AG10803 (cell line): Measurements from ENCODE around the gene REN.
A peak's percentile ranks its signal among the peaks of the same experiment; 100 is the strongest.

Experiments used
- DNase-seq: peaks from one replicate; pipeline ENCODE4 v3.0.0; 2010; ENCODE audit warnings: low read depth
- H3K4me3 ChIP-seq: 2 replicates; pipeline ENCODE4 v1.5.1; 2011; ENCODE audit warnings: mild to moderate bottlenecking, low read length, control low read depth
- CTCF ChIP-seq: conservative IDR thresholded peaks from 2 replicates; pipeline ENCODE4 v1.5.1; 2011; ENCODE audit warnings: mild to moderate bottlenecking, low read length, control low read depth, inconsistent platforms

Gene REN

DNA sequence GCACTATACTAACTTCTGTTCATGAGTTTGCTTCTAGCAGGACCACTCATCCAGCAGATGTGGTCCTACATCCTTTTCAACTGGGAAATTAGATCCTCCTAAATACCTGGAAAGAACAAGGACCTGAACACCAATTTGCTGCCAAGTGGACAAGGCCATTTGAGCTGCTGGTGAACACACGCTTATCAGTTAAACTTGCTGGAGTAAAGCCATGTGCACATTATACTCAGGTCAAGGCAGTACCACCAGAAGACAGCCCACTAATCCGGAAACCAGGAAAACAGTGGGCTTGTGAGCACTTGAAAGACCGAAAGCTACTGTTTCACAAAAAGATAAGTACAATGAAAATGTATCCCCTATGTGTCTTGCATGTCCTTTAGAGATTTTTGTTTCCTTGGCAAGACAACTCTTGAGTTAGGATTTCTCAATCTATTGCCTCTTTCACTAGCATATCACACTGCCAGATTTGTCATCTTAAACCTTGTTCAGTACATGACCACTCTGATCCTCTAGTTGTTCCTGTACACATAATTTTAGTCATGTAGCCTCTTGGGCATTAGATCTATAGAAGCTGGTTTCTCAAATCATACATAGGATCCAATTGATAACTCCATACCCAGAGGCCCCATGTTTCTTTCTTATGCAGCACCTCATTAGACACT, 4.5 kb upstream of the REN start:
- DNase-seq = no peak
- TF ChIP-seq CTCF = no peak
- no peak overlapping the region for H3K4me3 ChIP-seq

- H3K4me3 ChIP-seq = no peak overlapping the region
- DNase-seq = no peak
- TF ChIP-seq CTCF = no peak
These were observed 3.7 kb upstream of the REN start for GRCh38 chr1:204169858-204170257.

DNA sequence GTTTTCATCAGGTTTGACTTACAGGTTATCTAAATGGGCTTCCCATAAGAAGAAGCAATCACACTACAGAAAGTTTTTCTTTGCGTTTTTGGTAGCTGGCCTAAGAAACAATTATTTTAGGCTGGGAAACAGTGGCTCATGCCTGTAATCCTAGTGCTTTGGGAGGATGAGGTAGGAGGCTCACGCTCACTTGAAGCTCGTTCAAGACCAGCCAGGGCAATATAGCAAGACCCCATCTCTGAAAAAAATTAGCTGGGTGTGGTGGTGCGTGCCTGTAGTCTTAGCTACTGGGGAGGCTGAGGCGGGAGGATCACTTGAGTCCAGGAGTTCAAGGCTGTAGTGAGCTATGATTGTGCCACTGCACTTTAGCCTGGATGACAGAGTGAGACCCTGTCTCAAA, 1.6 kb upstream of the REN start:
- no peak for DNase-seq
- H3K4me3 ChIP-seq = no peak overlapping the region
- no peak for TF ChIP-seq CTCF

DNA sequence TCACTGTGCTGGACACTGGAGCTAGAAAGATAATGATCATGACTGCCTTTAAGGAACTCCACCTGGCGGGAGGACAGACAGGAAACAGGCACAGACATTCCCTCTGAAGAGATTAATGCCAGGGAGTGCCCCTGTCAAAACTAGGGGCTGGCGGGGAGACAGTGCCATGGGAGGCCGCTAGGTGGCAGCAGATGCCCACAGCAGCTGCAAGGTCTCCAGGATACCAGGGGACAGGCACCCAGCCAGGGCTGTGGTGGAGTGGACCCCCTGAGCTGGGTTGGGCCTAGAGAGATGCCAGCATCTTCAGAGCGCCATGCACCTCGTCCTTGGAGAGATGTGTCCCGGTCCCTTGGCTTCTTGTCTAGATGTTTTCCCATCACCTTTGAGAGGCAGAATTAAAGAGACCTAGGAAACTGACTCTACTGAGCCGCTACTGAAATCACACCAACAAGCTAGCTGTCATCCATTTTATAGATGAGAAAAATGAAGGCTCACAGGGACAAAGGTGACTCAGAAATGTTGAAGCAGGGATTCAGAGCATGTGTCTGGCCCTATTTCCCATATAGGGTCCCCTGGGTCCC, 3.6 kb downstream of the REN start:
- TF ChIP-seq CTCF = peak; percentile 95
- DNase-seq = peak; percentile 46
- no peak overlapping the region for H3K4me3 ChIP-seq

- no peak overlapping the region for H3K4me3 ChIP-seq
- no peak for DNase-seq
- no peak for TF ChIP-seq CTCF
These were observed 4.3 kb downstream of the REN start for GRCh38 chr1:204161609-204162493.

DNA sequence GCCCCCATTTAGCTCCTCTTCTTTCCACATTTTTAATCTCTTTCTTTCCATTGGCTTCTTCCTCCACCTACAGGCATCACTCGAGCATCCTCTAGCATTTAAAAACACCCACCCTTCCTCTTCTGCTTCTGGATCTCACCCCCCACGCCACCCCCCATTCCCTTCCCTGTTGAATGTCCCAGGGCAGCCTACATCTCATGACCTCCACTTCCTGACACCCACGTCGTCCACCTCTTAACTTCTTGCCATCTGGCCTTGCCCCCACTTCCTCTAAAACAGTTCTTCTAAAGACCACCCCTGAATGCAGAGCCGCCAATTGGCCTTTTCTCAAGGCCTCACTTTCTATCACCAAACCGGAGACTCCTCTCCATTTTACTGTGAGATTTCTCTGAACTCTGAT, 8.2 kb downstream of the REN start:
- no peak overlapping the region for H3K4me3 ChIP-seq
- no peak for DNase-seq
- no peak for TF ChIP-seq CTCF
